Chondrocyte (in vitro differentiated cells): ENCODE results near the gene HMMR. TPM values are rescaled to one million over a fixed set of nuclear protein-coding genes. Genes with fewer than 3 reads are reported as not detected.
"Not testable (repeated sequence)": the region's sequence is repeated elsewhere in the genome, so short reads cannot be mapped to it uniquely, and the experiment has no call there.

Experiments used
- DNase-seq: peaks from one replicate; pipeline ENCODE4 v3.0.0; 2021; ENCODE audit warnings: mixed read lengths, low spot score
- H3K27ac Mint-ChIP-seq: one replicate; pipeline ENCODE4 v1.8.0; 2021; ENCODE audit warnings: mild to moderate bottlenecking, moderate library complexity, mixed read lengths; ENCODE audit not compliant: unreplicated experiment
- H3K27me3 Mint-ChIP-seq: 2 replicates; pipeline ENCODE4 v1.8.0; 2021; ENCODE audit warnings: low read depth, mixed read lengths
- H3K36me3 Mint-ChIP-seq: 2 replicates; pipeline ENCODE4 v1.8.0; 2021; ENCODE audit warnings: low read depth, mixed read lengths
- H3K4me1 Mint-ChIP-seq: 2 replicates; pipeline ENCODE4 v1.8.0; 2021; ENCODE audit warnings: low read depth, mild to moderate bottlenecking, mixed read lengths
- H3K4me3 Mint-ChIP-seq: one replicate; pipeline ENCODE4 v1.8.0; 2021; ENCODE audit warnings: mild to moderate bottlenecking, moderate library complexity, mixed read lengths; ENCODE audit not compliant: unreplicated experiment
- H3K9me3 Mint-ChIP-seq: 2 replicates; pipeline ENCODE4 v1.8.0; 2021; ENCODE audit warnings: low read depth, mixed read lengths
- CTCF ChIP-seq: fragments of 200-600 bp; sonication (generic); IDR thresholded peaks from 2 replicates; pipeline ENCODE4 v1.5.0; 2021; ENCODE audit warnings: antibody characterized with exemption, mild to moderate bottlenecking, moderate library complexity
- long read RNA-seq: library from polyadenylated mRNA; stranded (forward); transcript quantifications from one replicate; pipeline ENCODE4 v2.0.0, GENCODE V29; 2021
- total RNA-seq: library from RNA; stranded (reverse); gene quantifications from 3 replicates; pipeline ENCODE4 v1.2.1, GENCODE V29; 2021

HMMR gene, protein sequence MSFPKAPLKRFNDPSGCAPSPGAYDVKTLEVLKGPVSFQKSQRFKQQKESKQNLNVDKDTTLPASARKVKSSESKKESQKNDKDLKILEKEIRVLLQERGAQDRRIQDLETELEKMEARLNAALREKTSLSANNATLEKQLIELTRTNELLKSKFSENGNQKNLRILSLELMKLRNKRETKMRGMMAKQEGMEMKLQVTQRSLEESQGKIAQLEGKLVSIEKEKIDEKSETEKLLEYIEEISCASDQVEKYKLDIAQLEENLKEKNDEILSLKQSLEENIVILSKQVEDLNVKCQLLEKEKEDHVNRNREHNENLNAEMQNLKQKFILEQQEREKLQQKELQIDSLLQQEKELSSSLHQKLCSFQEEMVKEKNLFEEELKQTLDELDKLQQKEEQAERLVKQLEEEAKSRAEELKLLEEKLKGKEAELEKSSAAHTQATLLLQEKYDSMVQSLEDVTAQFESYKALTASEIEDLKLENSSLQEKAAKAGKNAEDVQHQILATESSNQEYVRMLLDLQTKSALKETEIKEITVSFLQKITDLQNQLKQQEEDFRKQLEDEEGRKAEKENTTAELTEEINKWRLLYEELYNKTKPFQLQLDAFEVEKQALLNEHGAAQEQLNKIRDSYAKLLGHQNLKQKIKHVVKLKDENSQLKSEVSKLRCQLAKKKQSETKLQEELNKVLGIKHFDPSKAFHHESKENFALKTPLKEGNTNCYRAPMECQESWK
- total RNA-seq = 3.7 to 4.2 TPM (median 3.9 TPM) in 3 replicates
- long read RNA-seq, partial matches to known transcripts = 0 of 5 reads
- long read RNA-seq, other reads (novel, unspliced or antisense) = 0 of 5 reads

DNA sequence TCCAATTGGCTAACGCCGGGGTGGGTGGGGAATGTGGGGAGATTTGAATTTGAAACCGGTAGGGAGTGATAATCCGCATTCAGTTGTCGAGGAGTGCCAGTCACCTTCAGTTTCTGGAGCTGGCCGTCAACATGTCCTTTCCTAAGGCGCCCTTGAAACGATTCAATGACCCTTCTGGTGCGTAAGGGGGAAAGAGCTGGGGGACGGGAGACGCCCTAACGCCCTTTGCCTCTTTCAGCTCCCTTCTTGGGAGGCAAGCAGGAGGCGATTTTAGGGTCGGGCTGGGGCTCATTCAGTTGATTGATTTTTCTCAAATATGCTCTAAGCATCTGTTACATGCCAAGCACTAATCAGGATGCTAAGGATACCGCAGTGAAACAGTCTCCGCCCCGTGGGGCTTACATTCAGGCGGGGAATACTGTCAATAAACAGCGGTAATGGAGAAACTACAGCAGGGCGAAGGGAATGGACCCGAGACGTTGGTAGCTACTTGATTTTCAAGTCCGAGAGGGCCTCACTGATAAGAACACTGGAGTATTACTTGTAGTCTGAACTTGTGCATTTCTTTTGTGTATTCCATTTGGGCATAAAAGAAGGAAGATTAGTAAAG lies at the start of gene HMMR:
Gene HMMR (plus strand): TSS at position 71 of the 610 bp plus-strand sequence. CDS start 61 bp downstream, at position 132.
- H3K36me3 Mint-ChIP-seq = peaks cover 4% of the 10 kb centered on the region
- no peak for TF ChIP-seq CTCF
- no peaks in the 10 kb centered on the region for H3K27me3 Mint-ChIP-seq
- no peak for DNase-seq
- peak within 1 kb of the TSS; percentile 100 for H3K27ac Mint-ChIP-seq
- peaks cover 43% of the 10 kb centered on the region for H3K4me1 Mint-ChIP-seq
- H3K9me3 Mint-ChIP-seq = no peaks in the 10 kb centered on the region
- peak within 1 kb of the TSS; percentile 90 for H3K4me3 Mint-ChIP-seq

- H3K36me3 Mint-ChIP-seq, H3K27ac Mint-ChIP-seq, H3K4me3 Mint-ChIP-seq: not testable (repeated sequence)
These were observed 44.8 kb upstream of the HMMR start for GRCh38 chr5:163415673-163416072.

DNA sequence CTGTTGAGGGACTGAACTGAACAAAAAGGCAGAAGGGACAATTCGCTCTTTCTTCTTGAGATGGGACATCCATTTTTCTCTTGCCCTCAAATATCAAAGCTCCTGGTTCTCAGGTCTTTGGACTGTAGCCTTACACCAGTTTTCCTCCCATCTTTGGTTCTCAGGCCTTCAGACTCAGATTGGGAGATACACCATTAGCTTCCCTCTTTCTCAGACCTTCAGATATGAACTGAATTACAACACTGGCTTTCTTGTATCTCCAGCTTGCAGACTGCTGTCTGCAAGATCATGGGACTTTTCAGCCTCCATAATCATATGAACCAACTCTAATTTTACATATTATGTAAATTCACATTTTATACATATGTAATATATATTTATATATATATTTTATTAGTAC lies 35.6 kb upstream of the HMMR start:
- Mint-ChIP-seq H3K9me3 (no peaks in the 10 kb centered on the region), H3K27me3 (peaks cover 30% of the 10 kb centered on the region), H3K36me3 (no peaks in the 10 kb centered on the region)

More at GRCh38 chr5:163415673-163416072, 44.8 kb upstream of the HMMR start:
- peaks cover 49% of the 10 kb centered on the region for H3K27me3 Mint-ChIP-seq
- H3K9me3 Mint-ChIP-seq, H3K4me1 Mint-ChIP-seq, DNase-seq: not testable (repeated sequence)

GRCh38 chr5:163426128-163426527 lies 34.3 kb upstream of the HMMR start:
- not testable (repeated sequence) for DNase-seq, H3K36me3 Mint-ChIP-seq, H3K4me1 Mint-ChIP-seq, H3K9me3 Mint-ChIP-seq, H3K27ac Mint-ChIP-seq, H3K4me3 Mint-ChIP-seq
- H3K27me3 Mint-ChIP-seq = peaks cover 28% of the 10 kb centered on the region

More for the DNA sequence above, 35.6 kb upstream of the HMMR start:
- DNase-seq = no peak
- Mint-ChIP-seq H3K4me3 (no peak overlapping the region), H3K27ac (no peak overlapping the region), H3K4me1 (no peaks in the 10 kb centered on the region)
- no peak for TF ChIP-seq CTCF

GRCh38 chr5:163432544-163432943 lies 27.9 kb upstream of the HMMR start:
- H3K4me1 Mint-ChIP-seq = peaks cover 10% of the 10 kb centered on the region
- no peaks in the 10 kb centered on the region for H3K36me3 Mint-ChIP-seq
- no peak for DNase-seq
- no peak for TF ChIP-seq CTCF
- peaks cover 17% of the 10 kb centered on the region for H3K27me3 Mint-ChIP-seq
- H3K27ac Mint-ChIP-seq = no peak overlapping the region
- no peaks in the 10 kb centered on the region for H3K9me3 Mint-ChIP-seq
- H3K4me3 Mint-ChIP-seq = no peak overlapping the region

GRCh38 chr5:163433271-163433670 lies 27.2 kb upstream of the HMMR start:
- Mint-ChIP-seq H3K4me3 (no peak overlapping the region), H3K4me1 (peaks cover 11% of the 10 kb centered on the region), H3K27ac (no peak overlapping the region), H3K9me3 (no peaks in the 10 kb centered on the region), H3K27me3 (peaks cover 13% of the 10 kb centered on the region), H3K36me3 (no peaks in the 10 kb centered on the region)
- no peak for TF ChIP-seq CTCF
- DNase-seq = no peak
